ENCODE data around the gene CD52. TPM values are rescaled to one million over a fixed set of nuclear protein-coding genes. Genes with fewer than 3 reads are reported as not detected.

The CD52 gene
- total and polyA plus RNA-seq, 12 donors, result 2.5 to 239 (median 5.6) TPM; not detected in 2

GRCh38 chr1:26281971-26282370 lies 35.8 kb upstream of the CD52 start:
- no peak for DNase-seq
- 54 to 77% (median 69%) methylated on average over 10 to 15 of the region's 15 CpGs for WGBS, 4 donors
- Histone ChIP-seq H3K4me3 (no peak overlapping the region), H3K4me1 (replicated peaks in 1 of 2) (peaks cover 7 to 34% of the 10 kb centered on the region in 2 donors), H3K27ac (no peak overlapping the region), H3K36me3 (replicated peaks in 1 of 2) (no peaks in the 10 kb centered on the region), H3K9me3 (replicated peaks in 1 of 3) (no peaks in the 10 kb centered on the region), H3K27me3 (no peaks in the 10 kb centered on the region)
- TF ChIP-seq POLR2A (IDR thresholded peaks at IDR 0.05) (no peak), CTCF (IDR thresholded peaks at IDR 0.05) (no peak)
- intact Hi-C loops (cut with DNase I), result loop anchor here in 1 of 2 donors (5.0 kb wide), 1 partner anchor 40 kb away; no protein-coding TSS in a partner anchor

DNA sequence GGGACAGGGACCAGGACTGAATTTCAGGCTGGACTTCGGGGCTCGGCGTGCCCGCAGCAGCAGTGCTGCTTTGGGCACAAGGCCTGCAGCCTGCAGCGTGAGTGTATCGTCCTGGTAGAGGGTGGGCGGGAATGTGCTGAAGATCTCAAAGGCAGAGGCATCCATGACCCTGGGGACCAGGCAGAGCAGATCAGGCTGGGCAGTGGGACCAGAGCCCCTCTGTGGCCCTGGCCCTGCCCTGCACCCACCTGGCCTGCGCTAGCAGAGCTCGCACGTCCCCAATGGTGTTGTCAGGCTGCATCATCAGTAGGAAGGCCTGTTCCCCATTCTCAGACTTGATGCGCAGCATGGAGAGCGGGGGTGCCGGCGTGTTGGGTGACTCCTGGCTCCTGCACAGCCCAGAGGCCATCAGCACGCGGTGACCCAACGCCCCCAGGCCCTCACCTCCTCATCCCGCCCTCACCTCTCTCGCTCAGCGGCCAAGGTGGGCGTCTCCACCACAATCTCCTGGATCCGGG lies 35.3 kb upstream of the CD52 start:
- Histone ChIP-seq H3K9me3 (replicated peaks in 1 of 3) (no peaks in the 10 kb centered on the region), H3K4me3 (no peak overlapping the region), H3K27me3 (no peaks in the 10 kb centered on the region), H3K4me1 (replicated peaks in 1 of 2) (peaks cover 7 to 34% of the 10 kb centered on the region in 2 donors), H3K27ac (no peak overlapping the region), H3K36me3 (replicated peaks in 1 of 2) (no peaks in the 10 kb centered on the region)
- 85 to 91% (median 88%) methylated on average over 15 to 22 of the region's 22 CpGs for WGBS, 4 donors
- intact Hi-C loops (cut with DNase I), result loop anchor here in 1 of 2 donors (5.0 kb wide), 1 partner anchor 40 kb away; no protein-coding TSS in a partner anchor
- no peak for DNase-seq
- no peak for TF ChIP-seq CTCF (IDR thresholded peaks at IDR 0.05)
- no peak for TF ChIP-seq POLR2A (IDR thresholded peaks at IDR 0.05)

- DNase-seq, result no peak
- Histone ChIP-seq H3K27ac (no peak overlapping the region), H3K4me1 (replicated peaks in 1 of 2) (peaks cover 7 to 35% of the 10 kb centered on the region in 2 donors), H3K9me3 (replicated peaks in 1 of 3) (no peaks in the 10 kb centered on the region), H3K4me3 (no peak overlapping the region), H3K27me3 (no peaks in the 10 kb centered on the region), H3K36me3 (replicated peaks in 1 of 2) (no peaks in the 10 kb centered on the region)
- WGBS, 4 donors, result 79 to 91% (median 85%) methylated on average over 4 of the region's 4 CpGs
- intact Hi-C loops (cut with DNase I), result loop anchor here in 1 of 2 donors (5.0 kb wide), 1 partner anchor 39 kb away; no protein-coding TSS in a partner anchor
- TF ChIP-seq POLR2A (IDR thresholded peaks at IDR 0.05) (no peak), CTCF (IDR thresholded peaks at IDR 0.05) (no peak)
These were observed 34.4 kb upstream of the CD52 start for GRCh38 chr1:26283279-26283853.

DNA sequence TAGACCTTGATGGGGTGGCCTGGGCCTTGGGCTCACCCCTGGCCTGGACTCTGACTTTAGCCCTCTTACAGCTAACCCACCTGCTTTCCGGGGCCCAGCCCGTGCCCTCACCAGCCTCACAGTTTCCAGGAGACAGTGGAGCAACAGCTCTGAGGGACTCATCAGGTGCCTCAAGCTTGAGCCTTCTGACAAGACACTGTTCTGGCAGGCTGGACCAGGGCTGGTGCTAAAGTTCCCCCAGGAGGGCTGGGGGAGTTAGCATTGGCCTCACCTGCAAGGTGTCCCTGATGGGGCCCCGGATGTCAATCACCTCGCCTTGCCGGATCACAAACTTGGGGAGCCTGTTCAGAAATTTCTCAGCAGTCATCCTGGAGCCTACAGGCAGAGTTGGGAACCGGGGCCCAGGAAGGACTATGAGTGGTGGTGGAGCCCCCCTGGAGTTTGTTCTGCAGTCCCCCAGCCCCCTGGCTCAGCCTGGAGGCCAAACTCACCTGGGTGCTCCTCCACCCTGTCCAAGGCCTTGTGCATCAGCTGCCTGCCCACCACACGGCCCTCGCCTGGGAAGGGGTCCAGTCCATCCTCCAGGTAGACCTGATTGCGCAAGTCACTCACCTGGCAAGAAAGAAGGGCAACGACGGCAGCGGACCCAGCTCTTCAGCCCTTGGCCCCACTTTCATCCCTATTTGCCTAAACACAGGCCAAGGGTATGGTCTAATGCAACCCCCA lies 33.7 kb upstream of the CD52 start:
- peak overlapping the region in 2 of 5 donors; percentile 50 to 67 for H3K27ac ChIP-seq
- TF ChIP-seq CTCF (IDR thresholded peaks at IDR 0.05) (no peak), POLR2A (IDR thresholded peaks at IDR 0.05) (no peak)
- H3K4me3 ChIP-seq, result no peak overlapping the region
- H3K9me3 ChIP-seq (replicated peaks in 1 of 3), result no peaks in the 10 kb centered on the region
- intact Hi-C loops (cut with DNase I), result loop anchor here in 1 of 2 donors (5.0 kb wide), 1 partner anchor 38 kb away; no protein-coding TSS in a partner anchor
- whole genome bisulfite sequencing, 4 donors, result 82 to 93% (median 89%) methylated on average over 6 to 12 of the region's 12 CpGs
- no peaks in the 10 kb centered on the region for H3K27me3 ChIP-seq
- DNase-seq, result no peak
- H3K36me3 ChIP-seq (replicated peaks in 1 of 2), result no peaks in the 10 kb centered on the region
- peaks cover 6 to 35% of the 10 kb centered on the region in 2 donors for H3K4me1 ChIP-seq (replicated peaks in 1 of 2)

Data from adrenal gland (tissue), 12 donors.